Stimulated activated CD4-positive, alpha-beta T cell treated with anti-CD3 and anti-CD28 coated beads, Interleukin-1b, Interleukin-23, amount 100 ng/mL, for 24 hours (primary cell): ENCODE measurements around the gene ALKBH3.

Experiments
- DNase-seq, 4 experiments: peaks; one replicate each; pipeline ENCODE4 v3.0.0-alpha.2; 2020; ENCODE audit warnings: low read depth in 4 of 4, low spot score in 1 of 4

Gene ALKBH3

GRCh38 chr11:43892851-43893250, 12.2 kb downstream of the ALKBH3 start:
- no peak for DNase-seq

GRCh38 chr11:43894546-43894945, 13.9 kb downstream of the ALKBH3 start:
- DNase-seq = no peak

- DNase-seq = no peak
Measured at GRCh38 chr11:43895601-43896000, 15.0 kb downstream of the ALKBH3 start.

GRCh38 chr11:43898574-43898973, 17.9 kb downstream of the ALKBH3 start:
- DNase-seq = no peak

- no peak for DNase-seq
Measured at GRCh38 chr11:43899094-43899493, 18.5 kb downstream of the ALKBH3 start.

- DNase-seq = no peak
Measured at GRCh38 chr11:43901551-43901950, 20.9 kb downstream of the ALKBH3 start.

GRCh38 chr11:43903078-43903477, 22.4 kb downstream of the ALKBH3 start:
- DNase-seq = no peak

- DNase-seq = no peak
Measured at GRCh38 chr11:43903969-43904368, 23.3 kb downstream of the ALKBH3 start.

GRCh38 chr11:43904742-43905535, 24.3 kb downstream of the ALKBH3 start:
- no peak for DNase-seq

GRCh38 chr11:43905813-43906241, 25.2 kb downstream of the ALKBH3 start:
- DNase-seq = no peak

- DNase-seq = no peak
Measured at GRCh38 chr11:43907028-43907975, 26.7 kb downstream of the ALKBH3 start.

GRCh38 chr11:43908191-43908590, 27.6 kb downstream of the ALKBH3 start:
- DNase-seq = no peak

GRCh38 chr11:43908683-43909082, 28.1 kb downstream of the ALKBH3 start:
- no peak for DNase-seq

GRCh38 chr11:43913829-43914380, 33.3 kb downstream of the ALKBH3 start:
- no peak for DNase-seq

- DNase-seq = no peak
Measured at GRCh38 chr11:43914466-43914865, 33.8 kb downstream of the ALKBH3 start.

GRCh38 chr11:43916621-43917020, 36.0 kb downstream of the ALKBH3 start:
- DNase-seq = no peak

- DNase-seq = no peak
Measured at GRCh38 chr11:43917851-43918250, 37.2 kb downstream of the ALKBH3 start.

GRCh38 chr11:43918662-43919061, 38.0 kb downstream of the ALKBH3 start:
- no peak for DNase-seq

GRCh38 chr11:43919852-43920597, 39.4 kb downstream of the ALKBH3 start:
- no peak for DNase-seq

- no peak for DNase-seq
Measured at GRCh38 chr11:43920598-43921419, 40.2 kb downstream of the ALKBH3 start.
